ENCODE results near the gene TTBK2. TPM values are rescaled to one million over a fixed set of nuclear protein-coding genes. Genes with fewer than 3 reads are reported as not detected.

Gene TTBK2
- total and polyA plus RNA-seq, 3 experiments from 2014 or later = 9.3 to 11.4 (median 11.1) TPM

GRCh38 chr15:42727750-42728381 lies 192.7 kb downstream of the TTBK2 start:
- H3K27ac ChIP-seq (ENCODE audit: low read depth, low read length) = no peak overlapping the region
- POLR2A ChIA-PET = no interaction called here
- Mint-ChIP-seq H3K27ac (peak overlapping the region in 1 of 8 donors; percentile 50), H3K36me3 (peaks cover 0 to 97% (median 23%) of the 10 kb centered on the region in 3 donors), H3K9me3 (no peaks in the 10 kb centered on the region), H3K4me1 (peaks cover 1 to 4% (median 3%) of the 10 kb centered on the region in 3 donors), H3K4me3 (no peak overlapping the region), H3K27me3 (no peaks in the 10 kb centered on the region)
- peaks cover 35% of the 10 kb centered on the region for H3K36me3 ChIP-seq (ENCODE audit: insufficient read depth, low read length)
- no peaks in the 10 kb centered on the region for H3K9me3 ChIP-seq (ENCODE audit: low read length)
- H3K27me3 ChIP-seq (ENCODE audit: insufficient read depth, low read length, poor library complexity, severe bottlenecking) = no peaks in the 10 kb centered on the region
- no peaks in the 10 kb centered on the region for H3K4me1 ChIP-seq (ENCODE audit: insufficient read depth, low read length)
- CTCF ChIA-PET = no interaction called here
- DNase-seq = no peak
- H3K4me3 ChIP-seq (ENCODE audit: low read length) = no peak overlapping the region

- Mint-ChIP-seq H3K4me3 (no peak overlapping the region), H3K9me3 (no peaks in the 10 kb centered on the region), H3K4me1 (no peaks in the 10 kb centered on the region), H3K27ac (no peak overlapping the region), H3K27me3 (no peaks in the 10 kb centered on the region), H3K36me3 (peaks cover 0 to 88% (median 20%) of the 10 kb centered on the region in 3 donors)
- Histone ChIP-seq H3K4me1 (ENCODE audit: insufficient read depth, low read length) (no peaks in the 10 kb centered on the region), H3K9me3 (ENCODE audit: low read length) (no peaks in the 10 kb centered on the region), H3K27ac (ENCODE audit: low read depth, low read length) (no peak overlapping the region), H3K27me3 (ENCODE audit: insufficient read depth, low read length, poor library complexity, severe bottlenecking) (no peaks in the 10 kb centered on the region), H3K36me3 (ENCODE audit: insufficient read depth, low read length) (peaks cover 26% of the 10 kb centered on the region), H3K4me3 (ENCODE audit: low read length) (no peak overlapping the region)
- CTCF ChIA-PET = no interaction called here
- DNase-seq = no peak
- POLR2A ChIA-PET = no interaction called here
These were observed 194.5 kb downstream of the TTBK2 start for GRCh38 chr15:42726114-42726513.

GRCh38 chr15:42725331-42725903 lies 195.2 kb downstream of the TTBK2 start:
- H3K27ac Mint-ChIP-seq = peak overlapping the region in 1 of 8 donors; percentile 41
- POLR2A ChIA-PET = interaction anchor here (0.6 kb wide), 1 partner anchor 52 kb away, joined by 4 read pairs; no protein-coding TSS in a partner anchor

GRCh38 chr15:42724276-42724675 lies 196.3 kb downstream of the TTBK2 start:
- POLR2A ChIA-PET = no interaction called here
- Histone ChIP-seq H3K27ac (ENCODE audit: low read depth, low read length) (no peak overlapping the region), H3K36me3 (ENCODE audit: insufficient read depth, low read length) (peaks cover 20% of the 10 kb centered on the region), H3K4me1 (ENCODE audit: insufficient read depth, low read length) (no peaks in the 10 kb centered on the region), H3K27me3 (ENCODE audit: insufficient read depth, low read length, poor library complexity, severe bottlenecking) (no peaks in the 10 kb centered on the region), H3K9me3 (ENCODE audit: low read length) (no peaks in the 10 kb centered on the region), H3K4me3 (ENCODE audit: low read length) (no peak overlapping the region)
- peak overlapping the region in 1 of 8 donors; percentile 3 for H3K27ac Mint-ChIP-seq
- DNase-seq = no peak
- no peaks in the 10 kb centered on the region for H3K9me3 Mint-ChIP-seq
- CTCF ChIA-PET = no interaction called here
- H3K27me3 Mint-ChIP-seq = no peaks in the 10 kb centered on the region
- H3K36me3 Mint-ChIP-seq = peaks cover 0 to 87% (median 20%) of the 10 kb centered on the region in 3 donors
- H3K4me3 Mint-ChIP-seq = no peak overlapping the region
- H3K4me1 Mint-ChIP-seq = no peaks in the 10 kb centered on the region

More at GRCh38 chr15:42725331-42725903, 195.2 kb downstream of the TTBK2 start:
- H3K4me3 Mint-ChIP-seq = no peak overlapping the region
- Histone ChIP-seq H3K4me1 (ENCODE audit: insufficient read depth, low read length) (no peaks in the 10 kb centered on the region), H3K9me3 (ENCODE audit: low read length) (no peaks in the 10 kb centered on the region), H3K36me3 (ENCODE audit: insufficient read depth, low read length) (peaks cover 23% of the 10 kb centered on the region), H3K27me3 (ENCODE audit: insufficient read depth, low read length, poor library complexity, severe bottlenecking) (no peaks in the 10 kb centered on the region), H3K27ac (ENCODE audit: low read depth, low read length) (no peak overlapping the region), H3K4me3 (ENCODE audit: low read length) (no peak overlapping the region)
- H3K36me3 Mint-ChIP-seq = peaks cover 0 to 87% (median 22%) of the 10 kb centered on the region in 3 donors
- no peaks in the 10 kb centered on the region for H3K4me1 Mint-ChIP-seq
- no peak for DNase-seq
- H3K27me3 Mint-ChIP-seq = no peaks in the 10 kb centered on the region
- CTCF ChIA-PET = no interaction called here
- H3K9me3 Mint-ChIP-seq = no peaks in the 10 kb centered on the region

- no peaks in the 10 kb centered on the region for H3K4me1 Mint-ChIP-seq
- H3K27ac Mint-ChIP-seq = peak overlapping the region in 5 of 8 donors; percentile 34 to 86 (median 52)
- H3K27me3 ChIP-seq (ENCODE audit: insufficient read depth, low read length, poor library complexity, severe bottlenecking) = no peaks in the 10 kb centered on the region
- POLR2A ChIA-PET = no interaction called here
- H3K4me3 ChIP-seq (ENCODE audit: low read length) = no peak overlapping the region
- H3K36me3 ChIP-seq (ENCODE audit: insufficient read depth, low read length) = peaks cover 13% of the 10 kb centered on the region
- CTCF ChIA-PET = interaction anchor here (0.9 to 1.5 kb wide), 3 partner anchors 11 to 203 kb away, joined by 3 to 4 read pairs (median 3); partner anchors contain the start of gene STARD9
- H3K9me3 Mint-ChIP-seq = no peaks in the 10 kb centered on the region
- no peak overlapping the region for H3K27ac ChIP-seq (ENCODE audit: low read depth, low read length)
- H3K27me3 Mint-ChIP-seq = no peaks in the 10 kb centered on the region
- H3K36me3 Mint-ChIP-seq = peaks cover 0 to 87% (median 20%) of the 10 kb centered on the region in 3 donors
- no peak overlapping the region for H3K4me3 Mint-ChIP-seq
- no peaks in the 10 kb centered on the region for H3K4me1 ChIP-seq (ENCODE audit: insufficient read depth, low read length)
- no peaks in the 10 kb centered on the region for H3K9me3 ChIP-seq (ENCODE audit: low read length)
- DNase-seq = no peak
These were observed 197.5 kb downstream of the TTBK2 start for GRCh38 chr15:42723068-42723467.

GRCh38 chr15:42721916-42722315 lies 198.7 kb downstream of the TTBK2 start:
- peaks cover 13% of the 10 kb centered on the region for H3K36me3 ChIP-seq (ENCODE audit: insufficient read depth, low read length)
- ChIA-PET CTCF (interaction anchor here (1.0 to 1.5 kb wide), 2 partner anchors 14 to 204 kb away, joined by 3 to 4 read pairs; no protein-coding TSS in a partner anchor), POLR2A (no interaction called here)

GRCh38 chr15:42721016-42721415 lies 199.6 kb downstream of the TTBK2 start:
- ChIA-PET POLR2A (no interaction called here), CTCF (no interaction called here)
- Histone ChIP-seq H3K4me3 (ENCODE audit: low read length) (no peak overlapping the region), H3K9me3 (ENCODE audit: low read length) (no peaks in the 10 kb centered on the region), H3K27me3 (ENCODE audit: insufficient read depth, low read length, poor library complexity, severe bottlenecking) (no peaks in the 10 kb centered on the region), H3K4me1 (ENCODE audit: insufficient read depth, low read length) (no peaks in the 10 kb centered on the region), H3K27ac (ENCODE audit: low read depth, low read length) (no peak overlapping the region), H3K36me3 (ENCODE audit: insufficient read depth, low read length) (peaks cover 13% of the 10 kb centered on the region)
- Mint-ChIP-seq H3K9me3 (no peaks in the 10 kb centered on the region), H3K4me3 (no peak overlapping the region), H3K36me3 (peaks cover 0 to 72% (median 12%) of the 10 kb centered on the region in 3 donors), H3K4me1 (no peaks in the 10 kb centered on the region), H3K27me3 (no peaks in the 10 kb centered on the region), H3K27ac (peak overlapping the region in 3 of 8 donors; percentile 20 to 42 (median 34))
- no peak for DNase-seq

More at GRCh38 chr15:42721916-42722315, 198.7 kb downstream of the TTBK2 start:
- Histone ChIP-seq H3K27me3 (ENCODE audit: insufficient read depth, low read length, poor library complexity, severe bottlenecking) (no peaks in the 10 kb centered on the region), H3K27ac (ENCODE audit: low read depth, low read length) (no peak overlapping the region), H3K4me3 (ENCODE audit: low read length) (no peak overlapping the region), H3K9me3 (ENCODE audit: low read length) (no peaks in the 10 kb centered on the region), H3K4me1 (ENCODE audit: insufficient read depth, low read length) (no peaks in the 10 kb centered on the region)
- Mint-ChIP-seq H3K36me3 (peaks cover 0 to 79% (median 18%) of the 10 kb centered on the region in 3 donors), H3K27ac (peak overlapping the region in 1 of 8 donors; percentile 86), H3K9me3 (no peaks in the 10 kb centered on the region), H3K27me3 (no peaks in the 10 kb centered on the region), H3K4me3 (no peak overlapping the region), H3K4me1 (no peaks in the 10 kb centered on the region)
- DNase-seq = no peak

DNA sequence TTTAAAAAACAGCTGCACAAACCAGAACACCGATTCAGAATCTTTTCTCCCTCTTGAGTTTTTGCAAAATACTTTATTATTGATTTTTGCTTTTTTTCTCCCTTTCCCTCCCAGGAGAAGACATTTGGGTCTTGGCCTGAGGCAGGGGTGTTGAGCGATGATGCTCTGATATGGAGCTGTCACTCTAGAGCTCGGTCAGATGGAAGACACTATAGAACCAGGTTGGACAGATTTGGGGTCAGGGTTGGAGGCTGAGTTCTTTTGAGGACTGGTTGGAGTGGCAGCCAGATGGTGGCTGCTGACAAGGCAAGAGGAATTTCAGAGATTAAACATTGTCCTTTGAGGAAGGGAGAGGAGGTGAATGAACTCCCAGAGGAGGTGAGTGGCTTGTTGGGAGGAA lies 200.5 kb downstream of the TTBK2 start:
- Mint-ChIP-seq H3K36me3 (peaks cover 0 to 63% (median 8%) of the 10 kb centered on the region in 3 donors), H3K27me3 (no peaks in the 10 kb centered on the region), H3K27ac (peak overlapping the region in 5 of 8 donors; percentile 14 to 68 (median 51)), H3K4me1 (no peaks in the 10 kb centered on the region), H3K9me3 (no peaks in the 10 kb centered on the region), H3K4me3 (no peak overlapping the region)
- ChIA-PET CTCF (no interaction called here), POLR2A (no interaction called here)
- no peaks in the 10 kb centered on the region for H3K4me1 ChIP-seq (ENCODE audit: insufficient read depth, low read length)
- no peak overlapping the region for H3K27ac ChIP-seq (ENCODE audit: low read depth, low read length)
- DNase-seq = no peak
- no peak overlapping the region for H3K4me3 ChIP-seq (ENCODE audit: low read length)
- no peaks in the 10 kb centered on the region for H3K27me3 ChIP-seq (ENCODE audit: insufficient read depth, low read length, poor library complexity, severe bottlenecking)
- no peaks in the 10 kb centered on the region for H3K9me3 ChIP-seq (ENCODE audit: low read length)
- peaks cover 12% of the 10 kb centered on the region for H3K36me3 ChIP-seq (ENCODE audit: insufficient read depth, low read length)
